Hindlimb muscle (tissue), 1 donor: ENCODE measurements around the gene RPRD2. TPM values are rescaled to one million over a fixed set of nuclear protein-coding genes. Genes with fewer than 3 reads are reported as not detected.
"Not testable (repeated sequence)": the region's sequence is repeated elsewhere in the genome, so short reads cannot be mapped to it uniquely, and the experiment has no call there.

ENCODE experiments used
- DNase-seq: peaks from one replicate; pipeline ENCODE4 v3.0.0-alpha.2; 2013
- polyA plus RNA-seq: library from polyadenylated mRNA; unstranded; fragments of 120-200 nt; gene quantifications from one replicate; pipeline ENCODE4 v1.2.1, GENCODE V29; 2013; ENCODE audit not compliant: insufficient read length

Gene RPRD2
- polyA plus RNA-seq, 1 donor, result 30.1 TPM

- no peak for DNase-seq
Observed at GRCh38 chr1:150389650-150390049, 25.7 kb downstream of the RPRD2 start.

- no peak for DNase-seq
Observed at GRCh38 chr1:150392627-150393026, 28.7 kb downstream of the RPRD2 start.

DNA sequence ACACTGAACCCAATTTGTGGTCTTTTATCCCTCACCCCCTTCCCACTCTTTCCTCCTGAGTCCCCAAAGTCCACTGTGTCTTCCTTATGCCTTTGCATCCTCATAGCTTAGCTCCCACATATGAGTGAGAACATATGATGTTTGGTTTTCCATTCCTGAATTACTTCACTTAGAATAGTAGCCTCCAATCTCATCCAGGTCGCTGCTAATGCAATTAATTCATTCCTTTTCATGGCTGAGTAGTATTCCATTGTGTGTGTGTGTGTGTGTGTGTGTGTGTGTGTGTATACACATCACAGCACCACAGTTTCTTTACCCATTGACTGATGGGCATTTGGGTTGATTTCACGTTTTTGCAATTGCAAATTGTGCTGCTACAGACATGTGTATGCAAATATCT, 31.2 kb downstream of the RPRD2 start:
- DNase-seq, result not testable (repeated sequence)

GRCh38 chr1:150397392-150398032, 33.6 kb downstream of the RPRD2 start:
- DNase-seq, result no peak

DNA sequence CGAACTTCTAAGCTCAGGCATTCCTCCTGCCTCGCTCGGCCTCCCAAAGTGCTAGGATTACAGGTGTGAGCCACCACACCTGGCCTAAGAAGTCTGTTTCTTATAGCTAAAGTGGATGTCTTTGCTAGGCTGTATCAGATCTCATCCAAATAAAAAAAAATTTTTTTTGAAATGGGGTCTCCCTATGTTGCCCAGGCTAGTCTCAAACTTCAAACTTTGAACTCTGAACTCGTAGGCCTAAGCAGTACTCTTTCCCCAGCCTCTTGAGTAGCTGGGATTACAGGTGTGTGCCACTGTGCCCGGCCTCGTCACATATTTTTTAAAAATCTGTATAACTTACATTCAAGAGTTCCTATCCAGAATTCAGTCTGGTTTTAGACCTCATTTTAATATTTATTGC, 40.5 kb downstream of the RPRD2 start:
- no peak for DNase-seq

- DNase-seq, result no peak
Observed at GRCh38 chr1:150405660-150406059, 41.7 kb downstream of the RPRD2 start.

DNA sequence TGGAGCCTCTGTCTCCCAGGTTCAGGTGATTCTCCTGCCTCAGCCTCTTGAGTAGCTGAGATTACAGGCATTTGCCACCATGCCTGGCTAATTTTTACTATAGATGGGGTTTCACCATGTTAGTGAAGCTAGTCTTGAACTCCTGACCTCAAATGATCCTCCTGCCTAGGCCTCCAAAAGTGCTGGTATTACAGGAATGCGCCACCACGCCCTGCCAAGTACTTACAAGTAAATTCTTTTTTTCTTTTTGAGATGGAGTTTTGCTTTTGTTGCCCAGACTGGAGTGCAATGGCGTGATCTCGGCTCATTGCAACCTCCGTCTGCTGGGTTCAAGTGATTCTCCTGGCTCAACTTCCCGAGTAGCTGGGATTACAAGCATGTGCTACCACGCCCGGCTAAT, 42.5 kb downstream of the RPRD2 start:
- no peak for DNase-seq

GRCh38 chr1:150407330-150407729, 43.4 kb downstream of the RPRD2 start:
- DNase-seq, result no peak

- no peak for DNase-seq
Observed at GRCh38 chr1:150408800-150409199, 44.9 kb downstream of the RPRD2 start.

DNA sequence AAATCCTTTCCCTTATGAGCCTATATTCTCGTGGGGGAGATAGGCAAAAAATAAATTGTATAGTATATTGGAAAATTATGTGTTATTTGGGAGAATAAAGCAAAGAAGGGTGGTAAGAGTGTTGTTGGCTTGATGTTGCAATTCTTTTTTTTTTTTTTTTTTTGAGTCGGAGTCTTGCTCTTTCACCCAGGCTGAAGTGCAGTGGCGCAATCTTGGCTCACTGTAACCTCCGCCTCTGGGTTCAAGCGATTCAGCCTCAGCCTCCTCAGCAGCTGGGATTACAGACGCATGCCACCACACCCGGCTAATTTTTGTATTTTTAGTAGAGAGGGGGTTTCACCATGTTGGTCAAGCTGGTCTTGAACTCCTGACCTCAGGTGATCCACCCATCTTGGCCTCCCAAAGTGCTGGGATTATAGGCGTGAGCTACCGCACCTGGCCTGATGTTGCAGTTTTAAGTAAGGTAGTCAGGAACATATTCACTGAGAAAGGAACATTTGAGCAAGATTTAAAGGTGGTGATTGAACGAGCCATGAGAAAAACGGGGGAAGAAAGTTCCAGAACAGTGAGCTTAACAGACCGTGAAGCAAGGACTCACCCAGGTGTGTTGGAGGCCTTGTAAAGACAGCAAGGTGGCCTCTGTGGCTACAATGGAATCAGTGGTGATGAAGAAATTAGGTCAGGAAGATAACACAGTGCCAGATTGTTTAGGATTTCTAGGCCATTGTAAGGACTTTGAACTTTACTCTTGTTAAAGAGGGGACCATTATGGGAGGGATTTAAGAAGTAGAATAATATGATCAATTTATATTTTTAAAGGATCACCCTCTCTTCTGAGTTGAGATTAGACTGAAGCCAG, 45.8 kb downstream of the RPRD2 start:
- DNase-seq, result no peak

GRCh38 chr1:150410582-150411101, 46.7 kb downstream of the RPRD2 start:
- no peak for DNase-seq

- DNase-seq, result no peak
Observed at GRCh38 chr1:150414592-150414991, 50.6 kb downstream of the RPRD2 start.

DNA sequence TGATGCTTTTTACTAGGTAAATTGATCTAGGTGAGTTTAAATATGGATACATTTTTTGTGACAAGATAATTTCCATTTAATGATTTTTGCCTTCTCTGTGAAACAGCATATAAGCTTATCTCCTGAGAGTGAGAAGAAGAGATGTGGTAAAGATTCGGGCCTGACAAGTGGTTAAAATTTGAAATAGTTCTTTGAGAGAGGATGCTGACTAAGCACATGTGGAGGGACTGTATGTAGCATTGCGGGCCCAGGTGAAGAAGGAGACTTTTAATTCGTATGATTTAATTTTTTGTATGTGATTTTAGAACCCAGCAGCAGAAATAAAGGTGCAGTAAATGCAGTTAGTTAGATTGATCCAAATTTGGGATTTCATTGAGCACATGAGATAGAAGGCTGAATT, 51.9 kb downstream of the RPRD2 start:
- DNase-seq, result no peak

- DNase-seq, result peak; percentile 3
Observed at GRCh38 chr1:150420560-150421265, 56.8 kb downstream of the RPRD2 start.

DNA sequence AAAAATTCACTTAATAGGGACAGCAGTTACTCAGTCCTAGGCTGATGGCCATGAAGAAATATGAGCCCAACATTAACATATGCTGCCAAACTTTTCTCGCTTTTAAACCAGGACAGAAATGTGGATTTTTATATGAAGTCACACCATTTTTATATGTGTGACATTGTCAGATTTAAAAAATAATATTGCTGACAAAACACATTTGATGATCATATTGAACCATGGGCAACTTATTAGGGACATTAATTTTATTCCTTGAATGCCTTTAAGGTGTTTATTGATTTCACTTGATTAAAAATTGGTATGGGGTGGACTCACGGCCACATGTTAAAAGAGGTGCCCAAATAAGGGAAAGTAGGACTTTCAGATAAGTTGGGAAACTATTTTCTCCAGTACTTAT, 58.6 kb downstream of the RPRD2 start:
- no peak for DNase-seq

GRCh38 chr1:150429805-150430204, 65.9 kb downstream of the RPRD2 start:
- DNase-seq, result no peak

- DNase-seq, result no peak
Observed at GRCh38 chr1:150441121-150441520, 77.2 kb downstream of the RPRD2 start.

DNA sequence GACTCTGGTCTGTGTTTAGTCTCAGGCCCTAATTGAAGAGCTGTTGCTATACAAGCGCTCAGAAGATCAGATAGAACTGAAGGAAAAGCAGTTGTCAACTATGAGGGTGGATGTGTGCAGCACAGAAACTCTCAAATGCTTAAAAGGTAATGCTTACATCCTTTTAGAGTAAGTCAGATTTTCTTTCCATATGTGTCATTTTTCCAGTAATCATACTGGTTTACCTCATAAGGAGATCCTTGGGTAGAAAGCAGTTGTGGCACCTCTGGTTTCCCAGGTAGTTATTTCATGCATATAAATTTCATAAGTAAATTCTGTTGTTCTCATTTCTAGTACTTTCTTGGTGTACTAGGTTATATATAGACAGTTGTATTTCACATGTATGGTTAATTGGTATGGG, 80.3 kb downstream of the RPRD2 start:
- DNase-seq, result no peak

- no peak for DNase-seq
Observed at GRCh38 chr1:150456146-150456647, 92.2 kb downstream of the RPRD2 start.

DNA sequence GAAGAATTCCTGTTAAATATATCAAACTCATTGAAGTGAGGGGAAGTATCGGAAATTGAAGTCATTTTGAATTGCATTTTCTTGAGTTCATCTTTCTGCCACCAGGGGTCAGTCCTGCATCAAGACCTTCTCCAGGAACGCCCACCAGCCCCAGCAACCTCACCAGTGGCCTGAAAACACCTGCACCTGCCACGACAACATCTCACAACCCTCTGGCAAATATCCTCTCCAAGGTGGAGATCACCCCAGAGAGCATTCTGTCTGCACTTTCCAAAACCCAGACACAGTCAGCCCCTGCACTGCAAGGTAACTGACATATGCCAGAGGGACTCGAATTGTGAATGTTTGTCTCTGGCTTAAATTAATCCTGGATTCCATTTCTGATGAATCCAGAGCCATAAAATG, 100.5 kb downstream of the RPRD2 start:
- peak; percentile 36 for DNase-seq

- DNase-seq, result no peak
Observed at GRCh38 chr1:150466964-150467363, 103.0 kb downstream of the RPRD2 start.

- no peak for DNase-seq
Observed at GRCh38 chr1:150469291-150469690, 105.3 kb downstream of the RPRD2 start.

GRCh38 chr1:150472601-150473200, 108.8 kb downstream of the RPRD2 start:
- DNase-seq, result no peak
